Erythroblast (primary cell): ENCODE data around the gene TFB1M.

Experiments
- GATA1 ChIP-seq: IDR thresholded peaks from 2 replicates; pipeline ENCODE4 v1.6.1; 2011; ENCODE audit warnings: low read depth, mild to moderate bottlenecking, control low read depth, low read length, moderate library complexity
- POLR2A ChIP-seq: IDR thresholded peaks from 2 replicates; pipeline ENCODE4 v1.6.1; 2011; ENCODE audit warnings: mild to moderate bottlenecking, low read length

GRCh38 chr6:155250701-155251381 is 63.4 kb downstream of the TFB1M start:
- no peak for TF ChIP-seq POLR2A
- TF ChIP-seq GATA1, result no peak
